ELR (cell line): ENCODE data around the gene STRIP1.
A peak's percentile ranks its signal among the peaks of the same experiment; 100 is the strongest.

ENCODE experiments used
- DNase-seq: peaks from one replicate; pipeline ENCODE4 v3.0.0-alpha.2; 2015; ENCODE audit warnings: low read depth

The STRIP1 gene

DNA sequence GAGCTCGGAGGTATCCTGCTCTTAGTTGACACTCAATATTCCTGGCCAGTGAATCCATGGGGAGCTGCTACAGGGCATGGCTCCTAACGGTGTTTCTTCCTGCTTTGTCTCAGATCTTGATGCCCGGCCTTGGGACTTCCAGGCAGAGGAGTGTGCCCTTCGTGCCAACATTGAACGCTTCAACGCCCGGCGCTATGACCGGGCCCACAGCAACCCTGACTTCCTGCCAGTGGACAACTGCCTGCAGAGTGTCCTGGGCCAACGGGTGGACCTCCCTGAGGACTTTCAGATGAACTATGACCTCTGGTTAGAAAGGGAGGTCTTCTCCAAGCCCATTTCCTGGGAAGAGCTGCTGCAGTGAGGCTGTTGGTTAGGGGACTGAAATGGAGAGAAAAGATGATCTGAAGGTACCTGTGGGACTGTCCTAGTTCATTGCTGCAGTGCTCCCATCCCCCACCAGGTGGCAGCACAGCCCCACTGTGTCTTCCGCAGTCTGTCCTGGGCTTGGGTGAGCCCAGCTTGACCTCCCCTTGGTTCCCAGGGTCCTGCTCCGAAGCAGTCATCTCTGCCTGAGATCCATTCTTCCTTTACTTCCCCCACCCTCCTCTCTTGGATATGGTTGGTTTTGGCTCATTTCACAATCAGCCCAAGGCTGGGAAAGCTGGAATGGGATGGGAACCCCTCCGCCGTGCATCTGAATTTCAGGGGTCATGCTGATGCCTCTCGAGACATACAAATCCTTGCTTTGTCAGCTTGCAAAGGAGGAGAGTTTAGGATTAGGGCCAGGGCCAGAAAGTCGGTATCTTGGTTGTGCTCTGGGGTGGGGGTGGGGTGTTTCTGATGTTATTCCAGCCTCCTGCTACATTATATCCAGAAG, 19.4 kb downstream of the STRIP1 start:
- peak; percentile 53 for DNase-seq

DNA sequence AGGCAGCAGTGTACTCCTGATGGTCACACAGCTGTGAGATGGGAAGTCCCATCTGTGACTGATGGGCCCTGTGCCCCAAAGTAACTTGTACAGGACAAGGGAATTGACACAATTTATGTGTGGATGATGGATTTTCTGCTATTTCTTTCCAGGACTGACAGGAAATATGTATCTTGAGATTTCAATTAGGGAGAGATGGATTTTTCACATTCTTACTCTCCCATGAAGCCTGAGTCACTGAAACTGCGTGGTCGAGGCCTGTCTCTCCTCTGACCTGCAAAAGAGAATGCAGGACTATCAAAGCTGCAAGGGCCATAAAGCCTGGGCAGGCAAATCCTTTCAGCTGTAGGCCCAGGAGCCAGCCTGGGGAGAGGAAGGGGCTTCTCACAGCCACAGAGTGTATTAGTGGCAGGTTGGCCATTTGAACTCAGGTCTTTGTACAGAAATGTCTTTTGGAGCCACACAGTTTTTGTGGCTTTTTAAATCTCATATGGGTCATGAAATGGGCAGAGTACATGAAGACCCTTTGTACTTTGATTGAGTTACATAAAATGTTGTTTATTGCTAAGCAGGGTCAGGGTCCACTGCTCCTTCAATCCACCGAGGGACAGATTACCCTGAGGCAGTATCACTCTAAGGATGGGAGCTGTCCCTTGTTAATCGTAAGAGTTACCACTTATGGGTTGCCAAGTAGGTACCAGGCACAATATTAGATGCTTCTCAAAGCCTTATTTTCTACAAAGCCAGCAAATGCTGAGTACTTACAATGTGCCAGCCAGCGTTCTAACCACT, 21.3 kb downstream of the STRIP1 start:
- DNase-seq: peak; percentile 67

DNA sequence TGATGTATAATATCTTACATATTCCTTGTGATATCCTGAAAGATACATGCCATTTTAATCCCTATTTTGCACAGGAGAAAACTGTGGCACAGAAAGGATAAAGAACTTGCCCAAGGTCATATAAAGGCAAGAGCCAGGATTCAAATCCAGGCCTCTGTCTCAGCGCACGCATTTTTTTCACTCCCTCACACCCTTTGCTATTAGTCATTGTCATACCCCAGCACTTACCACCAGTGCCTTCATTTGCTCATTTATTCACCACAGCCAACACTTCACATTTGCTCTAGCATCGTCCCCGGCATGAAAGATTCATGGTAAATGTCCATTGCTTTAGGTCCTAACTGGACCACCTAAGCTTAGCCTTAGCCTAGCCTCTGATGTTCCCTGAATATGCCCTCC, 21.9 kb downstream of the STRIP1 start:
- DNase-seq: peak; percentile 33

DNA sequence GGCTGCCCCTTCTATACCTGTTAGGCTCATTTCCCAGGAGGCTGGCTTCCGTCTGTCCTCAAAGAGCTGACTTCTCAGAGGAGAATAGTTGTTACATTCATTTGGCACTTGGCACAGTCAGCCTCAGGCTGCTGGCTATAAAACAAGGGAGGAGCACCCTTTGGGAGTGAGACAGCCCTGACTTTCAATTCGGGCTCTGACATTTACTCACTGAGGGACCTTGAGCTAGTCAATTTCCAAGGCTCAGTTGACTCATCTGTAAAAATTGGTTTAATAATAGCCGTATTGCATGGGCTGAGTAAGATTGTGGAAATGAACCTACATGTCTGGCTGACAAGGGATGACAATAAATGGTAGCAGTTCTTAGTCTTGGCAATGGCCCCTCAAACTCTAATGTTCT, 22.4 kb downstream of the STRIP1 start:
- peak; percentile 81 for DNase-seq

GRCh38 chr1:110057963-110058518, 23.6 kb downstream of the STRIP1 start:
- no peak for DNase-seq

DNA sequence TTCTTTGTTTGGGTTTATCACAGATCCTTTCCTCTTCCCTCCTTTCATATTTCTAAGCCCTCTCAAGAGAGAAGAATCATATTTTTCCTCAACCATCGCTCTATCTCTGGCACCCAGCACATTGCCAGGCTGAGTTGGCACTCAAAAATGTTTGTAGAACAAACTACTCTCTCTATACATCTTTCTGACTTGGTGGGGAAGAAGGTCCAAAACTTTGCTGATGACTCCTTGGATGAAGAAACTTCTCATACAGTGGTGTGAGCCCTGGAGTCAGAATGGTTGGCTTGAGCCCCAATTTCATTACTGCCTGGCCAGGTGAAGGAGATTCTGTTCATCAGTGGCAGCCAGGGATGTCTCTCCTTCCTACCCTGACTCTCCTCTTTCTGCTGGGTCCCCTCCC, 24.2 kb downstream of the STRIP1 start:
- no peak for DNase-seq

GRCh38 chr1:110059133-110059863, 24.9 kb downstream of the STRIP1 start:
- DNase-seq: no peak

- peak; percentile 61 for DNase-seq
Measured at GRCh38 chr1:110060034-110060661, 25.7 kb downstream of the STRIP1 start.

- no peak for DNase-seq
Measured at GRCh38 chr1:110060662-110061060, 26.2 kb downstream of the STRIP1 start.

GRCh38 chr1:110061341-110061740, 26.9 kb downstream of the STRIP1 start:
- DNase-seq: no peak

DNA sequence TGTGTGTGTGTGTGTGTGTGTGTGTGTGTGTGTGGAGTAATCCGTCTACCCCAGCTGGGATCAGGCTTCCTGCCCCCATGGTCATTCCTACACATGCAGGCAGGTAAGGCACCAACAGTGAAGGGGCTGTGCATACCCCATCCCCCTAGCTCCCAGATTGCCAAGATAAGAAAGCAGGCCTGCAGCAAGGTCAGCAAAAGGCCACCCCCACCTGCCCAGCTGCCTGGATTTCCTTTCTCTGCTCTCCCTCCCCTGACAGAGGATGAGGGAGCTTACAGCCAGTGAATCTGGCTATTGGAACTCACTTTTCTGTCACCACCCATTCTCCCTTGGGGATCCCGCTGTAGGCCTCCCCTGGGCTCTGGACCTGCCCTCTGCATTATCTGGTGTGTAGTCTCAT, 28.2 kb downstream of the STRIP1 start:
- DNase-seq: no peak

DNA sequence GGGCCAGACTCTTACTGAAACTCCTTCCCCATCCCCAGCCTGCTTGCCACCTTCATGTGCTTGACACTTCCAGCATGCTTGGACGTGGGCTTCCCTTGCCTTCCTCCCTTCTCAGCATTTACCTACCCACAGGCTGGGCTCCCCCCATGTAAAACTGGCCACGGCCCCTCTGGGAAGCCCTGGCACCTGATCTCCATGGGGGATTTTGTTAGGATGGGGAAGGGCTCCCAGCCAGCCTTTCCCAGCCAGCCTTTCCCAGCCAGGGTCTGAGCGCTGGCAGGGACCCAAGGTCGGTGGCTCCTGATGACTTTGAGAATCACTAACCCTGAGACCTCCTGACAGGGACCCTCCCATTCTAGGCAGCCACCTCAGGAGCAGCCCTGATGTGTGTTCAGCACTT, 29.4 kb downstream of the STRIP1 start:
- no peak for DNase-seq

DNA sequence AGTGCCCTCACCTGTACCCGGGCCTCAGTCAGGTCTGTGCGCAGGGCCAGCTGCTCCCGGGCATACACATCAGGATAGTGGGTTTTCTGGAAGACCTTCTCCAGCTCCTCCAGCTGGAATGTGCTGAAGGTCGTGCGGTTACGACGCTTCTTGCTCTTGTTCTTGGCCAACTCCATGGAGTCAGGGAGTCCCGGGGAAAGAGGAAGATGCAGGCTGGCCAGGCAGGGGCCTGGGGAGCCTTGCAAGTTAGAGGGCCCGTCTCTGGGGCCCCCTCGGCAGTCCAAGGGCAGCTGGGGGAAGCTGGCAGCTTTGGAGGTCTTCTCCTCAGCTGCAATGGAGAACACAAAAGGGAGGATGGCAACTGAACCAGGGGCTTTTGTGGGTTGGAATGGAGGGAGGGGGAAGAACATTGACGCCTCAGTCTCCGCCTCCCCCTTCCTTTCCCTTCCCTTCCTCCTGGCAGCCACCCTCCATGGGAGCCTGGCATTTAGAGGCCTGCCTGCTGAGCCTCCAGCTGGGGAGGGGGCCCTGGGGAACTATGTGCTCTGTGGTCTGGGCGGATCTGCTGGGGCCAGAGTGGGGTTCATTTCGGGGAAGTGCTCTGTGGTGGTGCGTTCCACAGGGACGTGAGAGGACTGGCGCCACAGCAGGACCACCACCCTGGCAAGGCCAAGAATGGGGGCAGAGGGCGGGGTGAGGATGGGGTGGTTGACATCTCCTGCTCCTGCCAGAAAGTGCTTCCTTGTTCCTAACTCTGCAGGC, 30.3 kb downstream of the STRIP1 start:
- DNase-seq: no peak

DNA sequence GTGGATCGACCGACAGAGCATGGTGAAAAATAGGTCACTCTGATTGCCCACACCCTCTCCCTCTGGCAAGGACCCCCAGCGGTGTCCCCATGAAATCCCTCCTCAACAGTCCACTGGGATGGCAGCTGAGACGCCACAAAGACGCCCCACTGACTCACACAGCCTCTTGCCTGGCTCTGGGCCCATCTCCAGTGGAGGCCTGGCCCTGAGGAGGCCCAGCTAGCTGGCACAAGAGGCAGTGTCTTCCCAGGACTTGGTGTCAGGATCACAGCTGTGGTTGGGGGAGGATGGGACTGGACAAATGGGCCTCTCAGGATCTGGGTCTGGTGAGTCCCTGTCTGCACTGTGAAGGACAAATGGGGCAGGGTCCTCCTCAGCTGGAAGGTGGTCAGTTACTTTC, 31.4 kb downstream of the STRIP1 start:
- DNase-seq: no peak

GRCh38 chr1:110067479-110067892, 33.1 kb downstream of the STRIP1 start:
- no peak for DNase-seq

- DNase-seq: no peak
Measured at GRCh38 chr1:110067893-110068645, 33.6 kb downstream of the STRIP1 start.

GRCh38 chr1:110068646-110069403, 34.4 kb downstream of the STRIP1 start:
- no peak for DNase-seq

- DNase-seq: no peak
Measured at GRCh38 chr1:110069404-110070281, 35.2 kb downstream of the STRIP1 start.
